Measurements from ENCODE around the gene CRX.
"Not testable (repeated sequence)": the region's sequence is repeated elsewhere in the genome, so short reads cannot be mapped to it uniquely, and the experiment has no call there.

- TF ChIP-seq POLR2A, CTCF, POLR2AphosphoS5 (IDR thresholded peaks at IDR 0.05): not testable (repeated sequence)
Measured at GRCh38 chr19:47803148-47803547, 18.6 kb upstream of the CRX start.

Data from breast epithelium (tissue), 3 donors.